Stimulated activated naive B cell treated with anti-CD40 and anti-IgM and Interleukin-4, amounts not matched to agents 10 μg/mL and 1 μg/mL and 100 μg/mL, for 72 hours (primary cell): ENCODE data around the gene SEMA4A.

Source experiments
- ATAC-seq, 2 donors: fragments of 150-1000 bp; cut with Tn5 transposase; replicated peaks; 2 replicates each; pipeline ENCODE4 v1.10.0; 2021; ENCODE audit warnings: moderate library complexity in 1 of 2
- DNase-seq: peaks from one replicate; pipeline ENCODE4 v3.0.0; 2021
- H3K27ac Mint-ChIP-seq: one replicate; pipeline ENCODE4 v1.8.0; 2022; ENCODE audit warnings: mild to moderate bottlenecking, mixed read lengths
- H3K27me3 Mint-ChIP-seq, 2 donors: one replicate each; pipeline ENCODE4 v1.8.0; 2022; ENCODE audit warnings: mixed read lengths in 2 of 2
- H3K36me3 Mint-ChIP-seq, 2 donors: one replicate each; pipeline ENCODE4 v1.8.0; 2022; ENCODE audit warnings: mixed read lengths in 2 of 2, mild to moderate bottlenecking in 1 of 2
- H3K4me1 Mint-ChIP-seq, 2 donors: one replicate each; pipeline ENCODE4 v1.8.0; 2022; ENCODE audit warnings: mixed read lengths in 2 of 2, mild to moderate bottlenecking in 1 of 2
- H3K4me3 Mint-ChIP-seq, 2 donors: one replicate each; pipeline ENCODE4 v1.8.0; 2022; ENCODE audit warnings: mild to moderate bottlenecking in 2 of 2, mixed read lengths in 2 of 2, moderate library complexity in 1 of 2
- H3K9me3 Mint-ChIP-seq, 2 donors: one replicate each; pipeline ENCODE4 v1.8.0; 2022; ENCODE audit warnings: mixed read lengths in 2 of 2, mild to moderate bottlenecking in 1 of 2

SEMA4A gene

GRCh38 chr1:156150333-156151011 is 2.9 kb upstream of the SEMA4A start:
- Mint-ChIP-seq H3K36me3 (peaks cover 5 to 9% of the 10 kb centered on the region in 2 donors), H3K4me3 (peak overlapping the region; percentile 42 to 62), H3K27me3 (no peaks in the 10 kb centered on the region), H3K4me1 (peaks cover 77 to 99% of the 10 kb centered on the region in 2 donors), H3K9me3 (no peaks in the 10 kb centered on the region), H3K27ac (peak overlapping the region; percentile 83)
- DNase-seq (no peak), ATAC-seq (peak; percentile 3 to 9)

- Mint-ChIP-seq H3K27ac (peak overlapping the region; percentile 83), H3K4me3 (peak overlapping the region in 1 of 2 donors; percentile 43), H3K4me1 (peaks cover 78 to 99% of the 10 kb centered on the region in 2 donors), H3K36me3 (peaks cover 11 to 16% of the 10 kb centered on the region in 2 donors), H3K9me3 (no peaks in the 10 kb centered on the region), H3K27me3 (no peaks in the 10 kb centered on the region)
- ATAC-seq: peak; percentile 61 to 64
- DNase-seq: peak; percentile 78
Observed at GRCh38 chr1:156151093-156151688, 2.2 kb upstream of the SEMA4A start.

GRCh38 chr1:156152628-156153027 is 757 bp upstream of the SEMA4A start:
- H3K4me3 Mint-ChIP-seq: peak overlapping the region; percentile 96 to 100
- H3K27me3 Mint-ChIP-seq: no peaks in the 10 kb centered on the region
- DNase-seq: no peak
- ATAC-seq: no peak
- peaks cover 79 to 100% of the 10 kb centered on the region in 2 donors for H3K4me1 Mint-ChIP-seq
- no peaks in the 10 kb centered on the region for H3K9me3 Mint-ChIP-seq
- peaks cover 21 to 28% of the 10 kb centered on the region in 2 donors for H3K36me3 Mint-ChIP-seq
- H3K27ac Mint-ChIP-seq: peak overlapping the region; percentile 88

GRCh38 chr1:156154317-156154749 is 948 bp downstream of the SEMA4A start:
- DNase-seq (peak; percentile 83), ATAC-seq (peak; percentile 80 to 84)
- peak overlapping the region; percentile 97 for H3K27ac Mint-ChIP-seq
- no peaks in the 10 kb centered on the region for H3K9me3 Mint-ChIP-seq
- H3K27me3 Mint-ChIP-seq: no peaks in the 10 kb centered on the region
- peaks cover 38 to 45% of the 10 kb centered on the region in 2 donors for H3K36me3 Mint-ChIP-seq
- H3K4me1 Mint-ChIP-seq: peaks cover 82 to 100% of the 10 kb centered on the region in 2 donors
- H3K4me3 Mint-ChIP-seq: peak overlapping the region; percentile 96 to 100

- Mint-ChIP-seq H3K27ac (peak overlapping the region; percentile 48), H3K4me3 (peak overlapping the region; percentile 96 to 100), H3K4me1 (peaks cover 82 to 100% of the 10 kb centered on the region in 2 donors), H3K9me3 (no peaks in the 10 kb centered on the region), H3K36me3 (peaks cover 46 to 61% of the 10 kb centered on the region in 2 donors), H3K27me3 (no peaks in the 10 kb centered on the region)
- DNase-seq: no peak
- ATAC-seq: no peak
Observed at GRCh38 chr1:156155756-156156510, 2.5 kb downstream of the SEMA4A start.

GRCh38 chr1:156157506-156157905 is 4.1 kb downstream of the SEMA4A start:
- no peaks in the 10 kb centered on the region for H3K27me3 Mint-ChIP-seq
- H3K36me3 Mint-ChIP-seq: peaks cover 56 to 74% of the 10 kb centered on the region in 2 donors

GRCh38 chr1:156157966-156158365 is 4.6 kb downstream of the SEMA4A start:
- H3K4me1 Mint-ChIP-seq: peaks cover 71 to 86% of the 10 kb centered on the region in 2 donors
- H3K36me3 Mint-ChIP-seq: peaks cover 56 to 75% of the 10 kb centered on the region in 2 donors
- ATAC-seq (no peak), DNase-seq (no peak)
- H3K4me3 Mint-ChIP-seq: peak overlapping the region in 1 of 2 donors; percentile 17
- H3K27ac Mint-ChIP-seq: no peak overlapping the region
- H3K9me3 Mint-ChIP-seq: no peaks in the 10 kb centered on the region
- H3K27me3 Mint-ChIP-seq: no peaks in the 10 kb centered on the region

More at GRCh38 chr1:156157506-156157905, 4.1 kb downstream of the SEMA4A start:
- ATAC-seq: no peak
- Mint-ChIP-seq H3K27ac (no peak overlapping the region), H3K4me1 (peaks cover 76 to 91% of the 10 kb centered on the region in 2 donors), H3K4me3 (peak overlapping the region; percentile 39 to 45), H3K9me3 (no peaks in the 10 kb centered on the region)
- DNase-seq: no peak

- DNase-seq: no peak
- ATAC-seq: no peak
- peaks cover 62 to 77% of the 10 kb centered on the region in 2 donors for H3K36me3 Mint-ChIP-seq
Observed at GRCh38 chr1:156160000-156160742, 6.8 kb downstream of the SEMA4A start.

GRCh38 chr1:156160743-156161171 is 7.4 kb downstream of the SEMA4A start:
- no peak for DNase-seq
- H3K36me3 Mint-ChIP-seq: peaks cover 67 to 80% of the 10 kb centered on the region in 2 donors
- no peaks in the 10 kb centered on the region for H3K27me3 Mint-ChIP-seq
- H3K9me3 Mint-ChIP-seq: peaks cover 4 to 5% of the 10 kb centered on the region in 2 donors
- peak overlapping the region; percentile 31 for H3K27ac Mint-ChIP-seq
- peaks cover 53 to 69% of the 10 kb centered on the region in 2 donors for H3K4me1 Mint-ChIP-seq
- peak overlapping the region; percentile 70 to 75 for H3K4me3 Mint-ChIP-seq
- peak; percentile 44 to 68 for ATAC-seq

More at GRCh38 chr1:156160000-156160742, 6.8 kb downstream of the SEMA4A start:
- Mint-ChIP-seq H3K4me1 (peaks cover 55 to 69% of the 10 kb centered on the region in 2 donors), H3K9me3 (peaks cover 3% of the 10 kb centered on the region in 2 donors), H3K27ac (no peak overlapping the region), H3K27me3 (no peaks in the 10 kb centered on the region), H3K4me3 (peak overlapping the region; percentile 70 to 75)

- no peak for ATAC-seq
- Mint-ChIP-seq H3K27ac (no peak overlapping the region), H3K4me3 (no peak overlapping the region), H3K36me3 (peaks cover 67 to 77% of the 10 kb centered on the region in 2 donors), H3K27me3 (no peaks in the 10 kb centered on the region), H3K9me3 (peaks cover 4 to 5% of the 10 kb centered on the region in 2 donors), H3K4me1 (peaks cover 48 to 53% of the 10 kb centered on the region in 2 donors)
- DNase-seq: no peak
Observed at GRCh38 chr1:156162430-156163037, 9.1 kb downstream of the SEMA4A start.

- H3K27me3 Mint-ChIP-seq: no peaks in the 10 kb centered on the region
- peaks cover 36 to 41% of the 10 kb centered on the region in 2 donors for H3K4me1 Mint-ChIP-seq
- no peak for DNase-seq
- peaks cover 62 to 75% of the 10 kb centered on the region in 2 donors for H3K36me3 Mint-ChIP-seq
- H3K9me3 Mint-ChIP-seq: peaks cover 4 to 5% of the 10 kb centered on the region in 2 donors
- H3K27ac Mint-ChIP-seq: no peak overlapping the region
- H3K4me3 Mint-ChIP-seq: no peak overlapping the region
- ATAC-seq: no peak
Observed at GRCh38 chr1:156163712-156164111, 10.3 kb downstream of the SEMA4A start.

GRCh38 chr1:156164125-156164831 is 10.9 kb downstream of the SEMA4A start:
- no peak overlapping the region for H3K4me3 Mint-ChIP-seq
- H3K27ac Mint-ChIP-seq: no peak overlapping the region
- peaks cover 31 to 35% of the 10 kb centered on the region in 2 donors for H3K4me1 Mint-ChIP-seq

GRCh38 chr1:156165083-156165482 is 11.7 kb downstream of the SEMA4A start:
- Mint-ChIP-seq H3K9me3 (peaks cover 4 to 5% of the 10 kb centered on the region in 2 donors), H3K27me3 (no peaks in the 10 kb centered on the region), H3K4me3 (peak overlapping the region; percentile 4 to 44), H3K4me1 (peaks cover 22 to 27% of the 10 kb centered on the region in 2 donors), H3K36me3 (peaks cover 56 to 66% of the 10 kb centered on the region in 2 donors), H3K27ac (peak overlapping the region; percentile 85)
- DNase-seq (peak; percentile 40), ATAC-seq (peak; percentile 65 to 76)

More at GRCh38 chr1:156164125-156164831, 10.9 kb downstream of the SEMA4A start:
- Mint-ChIP-seq H3K27me3 (no peaks in the 10 kb centered on the region), H3K36me3 (peaks cover 60 to 74% of the 10 kb centered on the region in 2 donors), H3K9me3 (peaks cover 4 to 5% of the 10 kb centered on the region in 2 donors)
- no peak for ATAC-seq
- DNase-seq: no peak
